Heart left ventricle (tissue), 13 donors: Measurements from ENCODE around the gene ACTG2.

ENCODE experiments used
- POLR2A ChIP-seq, 2 donors: fragments of 450-650 bp; IDR thresholded peaks; one replicate each; pipeline ENCODE4 v1.6.1; 2017; ENCODE audit warnings: antibody characterized with exemption in 2 of 2, mild to moderate bottlenecking in 2 of 2, moderate library complexity in 2 of 2
- TF ChIP-seq, protein P1 (sequence below), 12 donors: fragments of 200-600 bp; sonication (generic) in 4 of 12; IDR thresholded peaks; one replicate each; pipeline versions ENCODE4 v1.5.0 to v1.8.0; 2018 to 2022; ENCODE audit warnings: antibody characterized with exemption in 12 of 12, mild to moderate bottlenecking in 5 of 12
- donor health status: ischemic (EF 13 %, LVEDD 7.1; RV severe dilation, severe dysfunction).
- donor health status: DM: no; HTN: yes; CAD: no.
- donor health status: DM: no; HTN: no; CAD: no.
- donor health status: ischemic (EF 25% LVEDD 6.9; RV normal size, moderate dysfunction).
- donor health status: ischemic (EF 25% LVEDD 5.7; RV mildly dilated, moderate dysfunction).
- donor health status: ischemic (EF 35%, LVEDD 5.7; RV mildly dilated, moderate dysfunction).
- donor health status: nonischemic (EF 11% LVEDD 7.7; RV severe dilation, severe dysfunction).
- donor health status: DM: yes; HTN: yes; CAD: no.
- donor health status: PGD.
- donor health status: ischemic (EF 29% LVEDD 5.4; RV normal size, mild dysfunction).
- donor health status: nonischemic (EF 23%, LVEDD 6.1; RV moderate dilation, normal function).

DNA sequence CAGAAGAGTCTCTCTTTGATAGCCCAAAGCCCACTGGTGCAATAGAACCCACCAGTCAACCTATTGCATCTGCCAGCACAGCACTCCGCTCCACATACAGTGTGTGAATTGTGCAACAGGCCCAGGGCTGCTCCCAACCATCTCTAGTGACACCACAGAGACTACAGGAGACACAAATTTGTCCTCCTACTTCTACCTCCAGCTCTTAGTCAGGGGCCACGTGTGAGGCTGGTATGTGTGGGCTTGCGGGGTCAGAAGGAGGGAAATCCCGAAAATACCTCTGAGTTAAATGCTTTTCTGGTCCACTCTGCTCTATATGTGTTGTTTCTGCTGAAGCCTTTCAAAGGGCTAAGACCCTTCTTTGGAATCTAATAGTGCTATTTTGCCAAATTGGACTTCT lies 51.9 kb downstream of the ACTG2 start:
- TF ChIP-seq, protein P1, sequence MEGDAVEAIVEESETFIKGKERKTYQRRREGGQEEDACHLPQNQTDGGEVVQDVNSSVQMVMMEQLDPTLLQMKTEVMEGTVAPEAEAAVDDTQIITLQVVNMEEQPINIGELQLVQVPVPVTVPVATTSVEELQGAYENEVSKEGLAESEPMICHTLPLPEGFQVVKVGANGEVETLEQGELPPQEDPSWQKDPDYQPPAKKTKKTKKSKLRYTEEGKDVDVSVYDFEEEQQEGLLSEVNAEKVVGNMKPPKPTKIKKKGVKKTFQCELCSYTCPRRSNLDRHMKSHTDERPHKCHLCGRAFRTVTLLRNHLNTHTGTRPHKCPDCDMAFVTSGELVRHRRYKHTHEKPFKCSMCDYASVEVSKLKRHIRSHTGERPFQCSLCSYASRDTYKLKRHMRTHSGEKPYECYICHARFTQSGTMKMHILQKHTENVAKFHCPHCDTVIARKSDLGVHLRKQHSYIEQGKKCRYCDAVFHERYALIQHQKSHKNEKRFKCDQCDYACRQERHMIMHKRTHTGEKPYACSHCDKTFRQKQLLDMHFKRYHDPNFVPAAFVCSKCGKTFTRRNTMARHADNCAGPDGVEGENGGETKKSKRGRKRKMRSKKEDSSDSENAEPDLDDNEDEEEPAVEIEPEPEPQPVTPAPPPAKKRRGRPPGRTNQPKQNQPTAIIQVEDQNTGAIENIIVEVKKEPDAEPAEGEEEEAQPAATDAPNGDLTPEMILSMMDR (IDR thresholded peaks at IDR 0.05) = no peak
- no peak for TF ChIP-seq POLR2A (IDR thresholded peaks at IDR 0.05)
